ENCODE results near the gene FRY.
A peak's percentile ranks its signal among the peaks of the same experiment; 100 is the strongest.
"Not testable (repeated sequence)": the region's sequence is repeated elsewhere in the genome, so short reads cannot be mapped to it uniquely, and the experiment has no call there.

The FRY gene

GRCh38 chr13:32044446-32044845 is 12.9 kb downstream of the FRY start:
- no peak for DNase-seq

DNA sequence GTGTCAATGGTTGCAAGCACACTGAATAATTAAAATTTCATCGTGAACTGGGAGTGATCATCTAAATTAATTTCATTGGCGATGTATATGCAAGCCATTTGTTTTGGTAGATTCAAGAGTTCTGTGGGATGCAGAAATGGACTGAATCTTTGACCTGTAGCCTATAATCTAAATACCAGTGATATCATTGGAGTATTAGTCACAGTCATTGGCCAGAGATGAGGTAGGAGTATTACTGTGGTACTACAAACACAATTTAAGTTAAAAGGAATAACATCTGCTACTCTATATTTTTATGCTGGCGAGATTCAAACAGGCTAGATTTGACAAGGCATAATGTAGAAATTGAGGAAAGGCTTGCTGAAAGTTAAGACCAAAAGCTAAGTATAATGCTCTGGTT is 14.0 kb downstream of the FRY start:
- no peak for DNase-seq

DNA sequence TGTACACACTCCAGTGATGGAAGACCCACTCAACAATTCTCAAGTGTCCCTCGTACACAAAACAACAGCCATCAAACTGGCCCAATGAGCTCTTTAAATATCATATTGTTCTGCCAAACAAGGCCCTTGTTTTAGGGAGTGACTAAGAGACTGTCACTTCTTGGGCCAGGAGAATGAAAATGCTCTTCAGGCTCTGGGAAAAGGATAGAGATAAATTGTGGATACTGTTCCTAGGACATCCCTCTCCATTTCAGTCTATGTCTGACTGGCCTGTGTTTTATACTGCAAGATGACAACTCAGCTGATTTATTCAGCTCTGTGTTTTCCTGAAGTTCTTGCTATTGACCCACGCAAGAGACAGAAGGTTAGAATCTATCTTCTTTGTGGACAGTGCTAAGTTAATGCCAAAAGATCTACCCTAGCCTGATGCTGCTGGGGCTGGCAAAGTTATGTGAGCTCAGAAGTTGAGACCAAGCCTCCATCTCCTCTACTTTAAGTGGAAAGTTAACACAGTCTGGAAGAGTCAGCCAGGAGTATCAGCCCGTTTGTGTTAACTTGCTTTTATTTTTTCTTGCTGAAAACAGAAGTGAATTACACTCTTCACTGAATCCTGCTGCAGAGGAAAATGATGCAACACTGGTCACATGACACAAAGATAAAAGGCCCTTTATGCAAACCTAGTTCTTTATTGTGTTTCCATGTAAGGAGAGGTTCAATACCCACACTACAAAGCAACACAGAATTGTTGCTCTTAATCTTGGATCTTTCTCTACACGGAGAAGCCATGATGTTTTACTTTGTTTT is 14.6 kb downstream of the FRY start:
- DNase-seq = peak; percentile 19 to 37

- DNase-seq = no peak
Measured at GRCh38 chr13:32047088-32047487, 15.5 kb downstream of the FRY start.

DNA sequence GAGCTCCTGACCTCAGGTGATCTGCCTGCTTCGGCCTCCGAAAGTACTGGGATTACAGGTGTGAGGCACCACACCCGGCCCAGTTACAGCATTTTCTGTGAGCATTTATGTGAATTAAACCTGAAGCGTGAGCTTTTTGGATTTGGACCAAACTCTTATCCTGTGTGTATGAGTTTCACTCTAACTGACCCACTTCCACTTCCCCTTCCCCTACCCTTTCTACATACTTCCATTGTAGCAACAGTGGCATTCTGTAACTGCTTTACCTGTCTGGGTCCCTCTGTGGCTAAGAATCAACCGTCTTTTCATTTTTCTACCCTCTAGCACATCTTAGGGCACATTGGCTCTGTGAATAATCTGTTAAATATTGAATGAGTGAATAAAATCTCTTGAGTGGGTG is 16.2 kb downstream of the FRY start:
- DNase-seq = no peak

- DNase-seq = no peak
Measured at GRCh38 chr13:32048816-32049215, 17.2 kb downstream of the FRY start.

GRCh38 chr13:32051156-32051555 is 19.6 kb downstream of the FRY start:
- no peak for DNase-seq

DNA sequence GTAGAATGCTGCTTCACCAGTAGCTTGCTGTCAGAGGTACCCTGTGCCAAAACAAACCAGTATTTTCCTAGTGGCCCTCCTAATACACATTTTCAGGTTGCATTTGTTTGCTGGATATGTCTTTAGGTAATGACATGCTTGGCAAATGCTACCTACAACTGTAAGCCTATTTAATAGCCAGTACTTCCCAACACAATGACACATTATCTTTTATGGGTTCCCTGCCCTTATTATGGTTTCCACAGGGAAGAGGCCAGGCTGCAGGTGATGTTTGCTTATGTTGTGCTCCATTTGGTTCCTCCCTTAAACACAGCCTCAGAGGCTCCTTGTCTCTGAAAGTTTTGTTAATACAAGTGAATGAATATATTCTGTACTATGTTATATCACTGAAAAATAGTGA is 24.7 kb downstream of the FRY start:
- no peak for DNase-seq

DNA sequence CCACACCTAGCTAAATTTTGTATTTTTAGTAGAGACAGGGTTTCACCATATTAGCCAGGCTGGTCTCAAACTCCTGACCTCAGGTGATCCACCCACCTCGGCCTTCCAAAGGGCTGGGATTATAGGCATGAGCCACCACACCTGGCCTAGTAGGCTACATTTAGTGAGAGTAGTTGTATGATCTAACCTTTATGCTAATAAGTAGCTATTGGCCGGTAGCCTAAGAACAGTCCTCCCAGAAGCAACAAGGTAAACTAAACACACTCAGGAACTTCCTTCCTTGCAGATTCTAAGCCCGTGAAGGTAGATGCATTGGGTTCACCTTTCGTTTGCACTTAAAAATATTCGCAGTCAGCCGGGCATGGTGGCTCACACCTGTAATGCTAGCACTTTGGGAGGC is 25.8 kb downstream of the FRY start:
- DNase-seq = not testable (repeated sequence)

- DNase-seq = no peak
Measured at GRCh38 chr13:32059511-32059984, 28.0 kb downstream of the FRY start.

- DNase-seq = no peak
Measured at GRCh38 chr13:32060401-32060878, 28.9 kb downstream of the FRY start.

DNA sequence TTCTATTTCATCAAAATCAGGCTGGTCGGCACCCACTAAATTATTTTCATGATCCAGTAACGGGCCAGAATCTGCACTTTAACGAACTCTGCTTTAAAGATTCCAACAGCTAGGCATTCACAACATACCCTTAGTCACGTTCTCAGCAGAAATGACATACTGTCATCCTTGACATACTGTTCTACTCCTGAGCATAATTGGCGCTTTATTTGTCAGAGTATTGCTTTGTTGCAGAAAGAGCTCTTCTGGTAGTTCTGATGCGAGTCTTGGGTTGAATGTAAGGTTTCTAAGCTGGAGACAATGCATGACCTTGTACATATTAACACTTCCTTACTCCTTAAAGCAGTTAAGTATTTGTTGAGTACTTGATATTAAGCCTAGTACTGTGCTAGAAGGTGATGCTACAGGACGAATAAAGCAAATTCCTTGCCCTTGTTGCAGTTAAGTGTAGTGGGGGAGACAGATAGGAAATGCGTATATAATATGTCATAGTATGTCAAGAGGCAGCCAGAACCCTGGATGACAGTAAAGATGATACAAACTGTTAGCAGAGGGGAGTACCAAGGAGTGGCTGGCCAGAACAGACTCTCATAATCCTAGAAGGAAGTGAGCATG is 32.2 kb downstream of the FRY start:
- no peak for DNase-seq

- no peak for DNase-seq
Measured at GRCh38 chr13:32067149-32067961, 35.8 kb downstream of the FRY start.

- no peak for DNase-seq
Measured at GRCh38 chr13:32068255-32068654, 36.7 kb downstream of the FRY start.

DNA sequence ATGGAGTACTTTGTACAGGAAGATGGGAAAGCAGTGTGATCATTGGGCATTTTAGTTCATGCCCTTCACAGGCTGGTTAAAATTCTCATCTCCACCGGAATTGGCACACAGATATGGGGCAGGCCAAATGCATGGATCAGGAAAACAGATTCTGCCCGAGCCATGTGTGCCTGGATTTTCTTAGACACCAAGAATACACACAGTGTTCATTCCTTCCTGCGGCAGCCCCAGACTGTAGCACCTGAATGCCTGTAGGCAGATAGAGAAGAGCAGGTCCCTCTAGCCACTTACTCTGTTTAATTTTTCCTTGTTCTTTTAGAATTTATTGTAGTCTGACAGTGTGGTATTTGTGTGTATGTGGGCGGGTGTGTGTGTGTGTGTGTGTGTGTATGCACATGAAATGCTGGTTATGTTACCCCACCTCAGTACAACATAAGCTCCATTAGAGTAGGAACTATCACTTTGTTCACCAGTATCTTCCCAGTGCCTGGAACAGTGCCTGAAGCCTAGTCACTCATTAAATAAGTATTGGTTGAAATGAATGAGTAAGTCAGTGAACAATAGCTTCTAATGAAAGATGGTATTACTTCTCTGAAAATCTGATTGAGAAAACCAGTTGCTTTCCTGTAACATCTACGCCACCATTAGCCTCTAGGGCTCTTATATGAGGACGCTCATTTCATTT is 41.7 kb downstream of the FRY start:
- DNase-seq = no peak

DNA sequence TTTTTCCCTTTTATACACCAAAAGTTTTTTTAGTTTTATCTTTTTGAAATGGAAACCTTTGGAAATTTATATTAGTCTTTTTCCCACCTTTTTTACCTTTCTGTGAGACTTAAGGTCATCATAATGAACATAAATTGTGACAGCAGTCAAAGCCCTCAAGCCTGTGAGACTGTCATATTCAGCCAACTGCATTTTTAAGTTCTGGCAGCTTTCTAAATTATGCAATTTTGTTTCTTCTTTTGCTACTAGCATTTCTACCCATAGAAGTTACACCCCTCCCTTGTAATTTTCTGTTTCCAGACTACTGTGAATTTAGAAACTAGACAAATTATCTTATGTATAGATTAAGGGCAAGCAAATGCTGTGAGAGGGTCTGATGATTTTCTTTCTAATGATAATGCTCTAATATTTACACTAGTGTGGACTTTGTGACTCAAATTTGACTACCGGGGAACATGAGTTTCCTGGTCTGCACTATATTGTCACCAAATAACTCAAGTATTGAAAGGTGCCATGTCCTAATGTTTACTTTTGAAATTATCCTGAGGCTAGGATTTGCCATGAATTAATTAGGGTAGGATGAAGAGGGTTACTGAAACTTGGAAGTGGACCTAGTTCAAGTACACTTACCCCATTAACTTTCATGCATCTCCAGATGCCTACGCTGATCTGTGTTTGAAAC is 43.7 kb downstream of the FRY start:
- no peak for DNase-seq

GRCh38 chr13:32079587-32079986 is 48.0 kb downstream of the FRY start:
- DNase-seq = no peak

DNA sequence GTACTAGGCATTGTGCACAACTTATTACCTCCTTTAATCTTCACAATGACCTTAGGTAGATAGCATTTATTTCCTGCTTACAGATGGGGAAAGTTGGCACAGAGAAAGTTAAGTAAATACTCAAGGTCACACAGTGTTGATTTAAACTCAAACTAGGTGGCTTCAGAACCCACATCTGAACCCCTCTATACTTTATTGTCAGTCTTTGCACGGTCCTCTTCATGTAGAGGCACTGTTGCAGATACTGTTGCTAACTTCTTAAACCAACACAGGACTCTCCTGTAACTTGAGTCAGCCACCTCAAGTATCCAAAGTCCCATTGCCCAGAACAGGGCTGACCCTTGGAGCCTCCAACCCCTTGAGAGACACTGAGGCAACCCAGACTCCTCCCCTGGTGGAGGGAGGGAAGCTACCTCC is 48.8 kb downstream of the FRY start:
- no peak for DNase-seq

GRCh38 chr13:32081591-32081990 is 50.0 kb downstream of the FRY start:
- DNase-seq = no peak

GRCh38 chr13:32086366-32086765 is 54.8 kb downstream of the FRY start:
- no peak for DNase-seq

DNA sequence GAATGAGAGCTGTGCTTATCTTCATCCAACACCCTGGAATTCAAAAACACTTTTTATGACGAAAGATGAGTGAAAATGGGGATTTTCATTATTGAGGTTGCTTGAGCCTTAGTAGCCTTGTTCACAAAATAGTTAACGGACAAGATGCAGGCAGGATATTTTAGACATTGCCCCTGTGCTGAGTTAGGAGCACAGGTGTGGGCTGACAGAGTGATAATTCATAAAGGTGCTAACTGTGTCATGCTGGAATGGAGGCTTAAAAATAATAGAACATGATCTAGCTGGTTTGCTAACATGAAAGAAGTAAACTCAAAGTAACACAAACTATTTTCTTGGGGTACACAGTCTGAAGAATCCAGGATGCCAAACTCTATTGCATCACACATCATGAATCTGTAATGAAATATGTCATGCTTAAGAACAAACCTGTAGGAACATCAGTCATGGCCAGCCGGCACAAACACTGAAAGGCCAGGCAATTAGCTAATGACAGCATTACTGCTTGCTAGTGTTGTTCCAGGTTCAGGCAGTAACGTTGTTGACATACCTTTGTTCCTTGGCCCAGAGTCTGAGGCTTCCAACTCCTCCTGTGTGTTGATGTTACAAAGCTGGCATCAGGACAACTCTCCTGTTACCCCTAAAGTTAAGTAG is 55.3 kb downstream of the FRY start:
- no peak for DNase-seq

Measured in CD4-positive, alpha-beta T cell treated with Interleukin-4 for 1 hour (primary cell).